ENCODE measurements around the gene SIGLEC6. TPM values are rescaled to one million over a fixed set of nuclear protein-coding genes. Genes with fewer than 3 reads are reported as not detected.

The SIGLEC6 gene
- total RNA-seq, 4 donors from 2014 or later: 0.18 to 0.46 TPM; not detected in 2

- in situ Hi-C loops (cut with MboI; ENCODE audit: low sequenced_read_pairs in 4 of 4): loop anchor here in 3 of 4 donors (10.0 to 25.0 kb wide), 2 partner anchors 190 to 192 kb away; no protein-coding TSS in a partner anchor
- H3K27me3 ChIP-seq: peaks cover 0 to 4% (median 0%) of the 10 kb centered on the region in 3 donors
Observed at GRCh38 chr19:51472607-51473006, 58.9 kb downstream of the SIGLEC6 start.

GRCh38 chr19:51471527-51471926 is 59.9 kb downstream of the SIGLEC6 start:
- in situ Hi-C loops (cut with MboI; ENCODE audit: low sequenced_read_pairs in 4 of 4): loop anchor here in 3 of 4 donors (10.0 to 25.0 kb wide), 2 partner anchors 191 to 193 kb away; no protein-coding TSS in a partner anchor
- no peak overlapping the region for H3K27ac ChIP-seq
- no peak overlapping the region for H3K4me3 ChIP-seq
- no peaks in the 10 kb centered on the region for H3K9me3 ChIP-seq
- H3K36me3 ChIP-seq: no peaks in the 10 kb centered on the region
- TF ChIP-seq POLR2A (IDR thresholded peaks at IDR 0.05) (no peak), CTCF (IDR thresholded peaks at IDR 0.05 in 4 of 5, conservative IDR thresholded peaks at IDR 0.05 in 1 of 5) (no peak)
- no peak for DNase-seq
- ATAC-seq: no peak
- H3K4me1 ChIP-seq: no peaks in the 10 kb centered on the region
- intact Hi-C loops (cut with DNase I; ENCODE audit: low total_unique reads): no loop called here
- H3K27me3 ChIP-seq: peaks cover 0 to 4% (median 0%) of the 10 kb centered on the region in 3 donors

More at GRCh38 chr19:51472607-51473006, 58.9 kb downstream of the SIGLEC6 start:
- Histone ChIP-seq H3K27ac (no peak overlapping the region), H3K4me1 (no peaks in the 10 kb centered on the region), H3K4me3 (no peak overlapping the region), H3K36me3 (no peaks in the 10 kb centered on the region), H3K9me3 (no peaks in the 10 kb centered on the region)
- ATAC-seq (no peak), DNase-seq (no peak)
- TF ChIP-seq POLR2A (IDR thresholded peaks at IDR 0.05): no peak
- TF ChIP-seq CTCF (IDR thresholded peaks at IDR 0.05 in 4 of 5, conservative IDR thresholded peaks at IDR 0.05 in 1 of 5): no peak
- intact Hi-C loops (cut with DNase I; ENCODE audit: low total_unique reads): loop anchor here (2.0 kb wide), 2 partner anchors 184 to 306 kb away; no protein-coding TSS in a partner anchor

- in situ Hi-C loops (cut with MboI; ENCODE audit: low sequenced_read_pairs in 4 of 4): loop anchor here in 3 of 4 donors (10.0 to 25.0 kb wide), 2 partner anchors 191 to 194 kb away; no protein-coding TSS in a partner anchor
- ATAC-seq: no peak
- no peaks in the 10 kb centered on the region for H3K4me1 ChIP-seq
- H3K9me3 ChIP-seq: no peaks in the 10 kb centered on the region
- peaks cover 0 to 1% (median 0%) of the 10 kb centered on the region in 3 donors for H3K27me3 ChIP-seq
- intact Hi-C loops (cut with DNase I; ENCODE audit: low total_unique reads): no loop called here
- TF ChIP-seq CTCF (IDR thresholded peaks at IDR 0.05 in 4 of 5, conservative IDR thresholded peaks at IDR 0.05 in 1 of 5) (no peak), POLR2A (IDR thresholded peaks at IDR 0.05) (no peak)
- no peak overlapping the region for H3K27ac ChIP-seq
- H3K36me3 ChIP-seq: no peaks in the 10 kb centered on the region
- H3K4me3 ChIP-seq: no peak overlapping the region
- DNase-seq: no peak
Observed at GRCh38 chr19:51470966-51471365, 60.5 kb downstream of the SIGLEC6 start.

- Histone ChIP-seq H3K27me3 (no peaks in the 10 kb centered on the region), H3K4me1 (no peaks in the 10 kb centered on the region), H3K9me3 (no peaks in the 10 kb centered on the region), H3K27ac (no peak overlapping the region), H3K36me3 (no peaks in the 10 kb centered on the region), H3K4me3 (no peak overlapping the region)
- no peak for ATAC-seq
- no peak for TF ChIP-seq POLR2A (IDR thresholded peaks at IDR 0.05)
- no peak for TF ChIP-seq CTCF (IDR thresholded peaks at IDR 0.05 in 4 of 5, conservative IDR thresholded peaks at IDR 0.05 in 1 of 5)
- no peak for DNase-seq
- in situ Hi-C loops (cut with MboI; ENCODE audit: low sequenced_read_pairs in 4 of 4): loop anchor here in 3 of 4 donors (10.0 to 25.0 kb wide), 2 partner anchors 193 to 195 kb away; no protein-coding TSS in a partner anchor
- intact Hi-C loops (cut with DNase I; ENCODE audit: low total_unique reads): no loop called here
Observed at GRCh38 chr19:51469629-51470028, 61.8 kb downstream of the SIGLEC6 start.
